LNCaP clone FGC (cell line): Measurements from ENCODE around the gene PRTFDC1.
"Not testable (repeated sequence)": the region's sequence is repeated elsewhere in the genome, so short reads cannot be mapped to it uniquely, and the experiment has no call there.

Source experiments
- DNase-seq: peaks from one replicate; pipeline ENCODE4 v3.0.0-alpha.2; 2011; ENCODE audit warnings: low read depth
- H3K4me3 ChIP-seq: 2 replicates; pipeline ENCODE4 v1.5.1; 2011; ENCODE audit warnings: mild to moderate bottlenecking, low read depth, low read length, control low read depth
- CTCF ChIP-seq: IDR thresholded peaks from 2 replicates; pipeline ENCODE4 v1.5.1; 2012; ENCODE audit warnings: mild to moderate bottlenecking; ENCODE audit not compliant: control insufficient read depth, insufficient read depth; ENCODE audit errors: extremely low read depth

PRTFDC1 gene

DNA sequence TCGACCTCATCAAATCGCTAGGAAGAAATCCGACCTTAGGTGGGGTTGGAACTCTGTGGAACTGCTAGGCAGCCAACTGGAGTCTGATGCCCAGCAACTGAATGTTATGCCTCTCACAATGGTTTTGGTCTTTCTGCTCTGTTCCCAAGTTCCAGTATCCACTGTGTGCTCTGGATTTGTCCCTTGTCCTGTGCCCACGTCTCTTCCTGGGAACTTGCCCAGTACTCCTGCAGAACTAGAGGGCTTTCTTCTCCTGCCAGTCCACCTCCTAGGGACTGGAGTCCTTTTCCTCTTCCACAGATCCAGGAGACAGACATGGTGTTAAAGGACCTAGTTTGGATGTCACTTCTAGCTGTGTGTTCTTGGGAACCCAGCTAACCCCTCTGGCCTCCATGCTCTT is 26.6 kb downstream of the PRTFDC1 start:
- no peak overlapping the region for H3K4me3 ChIP-seq
- DNase-seq = no peak
- TF ChIP-seq CTCF = no peak

- DNase-seq, H3K4me3 ChIP-seq: not testable (repeated sequence)
Observed at GRCh38 chr10:24924483-24924882, 27.9 kb downstream of the PRTFDC1 start.

- H3K4me3 ChIP-seq, DNase-seq: not testable (repeated sequence)
Observed at GRCh38 chr10:24922222-24922868, 30.1 kb downstream of the PRTFDC1 start.

GRCh38 chr10:24920907-24921881 is 31.2 kb downstream of the PRTFDC1 start:
- no peak for TF ChIP-seq CTCF
- no peak overlapping the region for H3K4me3 ChIP-seq
- no peak for DNase-seq

DNA sequence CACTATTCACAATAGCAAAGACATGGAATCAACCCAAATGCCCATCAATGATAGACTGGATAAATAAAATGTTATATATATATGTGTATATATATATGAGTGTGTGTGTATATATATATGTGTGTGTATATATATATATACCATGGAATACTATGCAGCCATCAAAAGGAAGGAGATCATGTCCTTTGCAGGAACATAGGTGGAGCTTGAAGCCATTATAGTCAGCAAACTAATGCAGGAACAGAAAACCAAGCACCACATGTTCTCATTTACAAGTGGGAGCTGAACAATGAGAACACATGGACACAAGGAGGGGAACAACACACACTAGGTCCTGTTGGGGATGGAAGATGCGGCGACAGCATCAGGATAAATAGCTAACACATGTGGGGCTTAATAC is 32.2 kb downstream of the PRTFDC1 start:
- DNase-seq, H3K4me3 ChIP-seq: not testable (repeated sequence)

- not testable (repeated sequence) for DNase-seq, H3K4me3 ChIP-seq
Observed at GRCh38 chr10:24919629-24920028, 32.8 kb downstream of the PRTFDC1 start.

DNA sequence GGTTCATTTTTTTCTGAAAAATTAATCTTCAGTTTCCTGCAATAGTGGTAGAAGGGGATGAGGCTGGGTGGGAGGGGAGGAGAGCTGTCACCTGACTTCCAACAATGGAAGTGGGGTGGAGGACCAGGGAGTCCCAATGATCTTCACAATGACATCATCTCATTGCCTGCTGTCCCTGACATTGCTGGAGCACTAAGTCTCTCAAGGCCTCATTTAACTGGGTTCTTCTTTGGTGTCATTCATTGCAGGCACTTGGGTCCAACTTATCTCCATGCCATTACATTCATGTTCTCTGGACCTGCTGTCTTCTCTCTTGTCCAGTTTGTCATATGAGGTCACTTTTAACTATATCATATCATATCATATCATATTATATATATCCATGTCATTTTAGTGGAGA is 34.4 kb downstream of the PRTFDC1 start:
- DNase-seq = no peak
- no peak for TF ChIP-seq CTCF
- H3K4me3 ChIP-seq = no peak overlapping the region

DNA sequence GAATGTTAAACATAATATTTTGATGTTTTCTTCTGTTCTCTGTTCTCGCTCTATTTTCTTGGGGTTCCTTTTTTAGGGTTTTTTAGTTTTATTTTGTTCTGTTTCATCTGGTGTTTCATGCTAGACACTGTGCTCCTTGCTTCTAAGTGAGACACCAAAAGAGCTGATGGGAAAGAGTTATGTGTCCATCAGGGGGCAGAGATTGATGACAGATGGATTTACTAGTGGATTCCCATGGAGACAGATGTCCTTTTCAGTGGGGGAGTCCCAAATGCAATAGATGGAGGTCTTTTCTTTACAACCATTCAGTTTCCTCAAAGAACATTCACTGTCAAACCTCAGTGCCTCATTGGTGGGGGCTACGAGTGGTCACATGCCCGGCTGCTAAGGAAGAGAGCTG is 34.9 kb downstream of the PRTFDC1 start:
- DNase-seq = no peak
- no peak for TF ChIP-seq CTCF
- no peak overlapping the region for H3K4me3 ChIP-seq

- no peak overlapping the region for H3K4me3 ChIP-seq
- no peak for TF ChIP-seq CTCF
- DNase-seq = no peak
Observed at GRCh38 chr10:24916365-24916764, 36.0 kb downstream of the PRTFDC1 start.
